GM23248 (cell line): ENCODE measurements around the gene VDAC1.

Experiments
- EZH2 ChIP-seq: fragments of 200-600 bp; sonication (generic); IDR thresholded peaks from 2 replicates; pipeline ENCODE4 v1.6.1; 2018; ENCODE audit warnings: antibody characterized with exemption, mild to moderate bottlenecking; ENCODE audit not compliant: insufficient read depth, poor library complexity, severe bottlenecking
- EZH2phosphoT487 ChIP-seq: fragments of 200-600 bp; sonication (generic); IDR thresholded peaks from 2 replicates; pipeline ENCODE4 v1.6.1; 2018; ENCODE audit warnings: antibody characterized with exemption, moderate library complexity, mild to moderate bottlenecking, low read depth; ENCODE audit not compliant: insufficient read depth

- TF ChIP-seq EZH2 (no peak), EZH2phosphoT487 (no peak)
Measured at GRCh38 chr5:133932441-133933168, 72.2 kb downstream of the VDAC1 start.
